HG03108 (cell line): ENCODE data around the gene CEP41.
"Not testable (repeated sequence)": the region's sequence is repeated elsewhere in the genome, so short reads cannot be mapped to it uniquely, and the experiment has no call there.

ENCODE experiments used
- ATAC-seq: cut with Tn5 transposase; IDR thresholded peaks from one replicate; pipeline ENCODE4 v1.9.1; 2021; ENCODE audit warnings: moderate library complexity; ENCODE audit not compliant: unreplicated experiment

CEP41 gene

GRCh38 chr7:130390486-130390885 is 50.3 kb downstream of the CEP41 start:
- no peak for ATAC-seq

DNA sequence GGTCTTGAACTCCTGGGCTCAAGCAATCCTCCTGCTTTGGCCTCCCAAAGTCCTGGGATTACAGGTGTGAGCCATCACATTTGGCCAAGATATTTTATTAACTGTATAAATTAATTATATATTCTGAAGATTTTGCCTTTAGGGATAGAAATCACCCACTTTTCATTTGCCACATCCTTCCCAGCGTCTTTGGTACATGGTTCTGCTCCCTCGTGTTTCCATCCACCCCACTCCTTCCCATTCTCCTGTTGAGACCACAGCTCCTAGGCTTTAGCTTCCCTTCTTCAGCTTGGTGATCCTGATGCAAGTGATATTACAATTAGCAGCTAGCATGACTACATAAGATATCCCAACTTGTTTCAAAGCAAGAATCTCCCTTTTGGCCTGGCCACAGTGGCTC is 52.1 kb downstream of the CEP41 start:
- no peak for ATAC-seq

DNA sequence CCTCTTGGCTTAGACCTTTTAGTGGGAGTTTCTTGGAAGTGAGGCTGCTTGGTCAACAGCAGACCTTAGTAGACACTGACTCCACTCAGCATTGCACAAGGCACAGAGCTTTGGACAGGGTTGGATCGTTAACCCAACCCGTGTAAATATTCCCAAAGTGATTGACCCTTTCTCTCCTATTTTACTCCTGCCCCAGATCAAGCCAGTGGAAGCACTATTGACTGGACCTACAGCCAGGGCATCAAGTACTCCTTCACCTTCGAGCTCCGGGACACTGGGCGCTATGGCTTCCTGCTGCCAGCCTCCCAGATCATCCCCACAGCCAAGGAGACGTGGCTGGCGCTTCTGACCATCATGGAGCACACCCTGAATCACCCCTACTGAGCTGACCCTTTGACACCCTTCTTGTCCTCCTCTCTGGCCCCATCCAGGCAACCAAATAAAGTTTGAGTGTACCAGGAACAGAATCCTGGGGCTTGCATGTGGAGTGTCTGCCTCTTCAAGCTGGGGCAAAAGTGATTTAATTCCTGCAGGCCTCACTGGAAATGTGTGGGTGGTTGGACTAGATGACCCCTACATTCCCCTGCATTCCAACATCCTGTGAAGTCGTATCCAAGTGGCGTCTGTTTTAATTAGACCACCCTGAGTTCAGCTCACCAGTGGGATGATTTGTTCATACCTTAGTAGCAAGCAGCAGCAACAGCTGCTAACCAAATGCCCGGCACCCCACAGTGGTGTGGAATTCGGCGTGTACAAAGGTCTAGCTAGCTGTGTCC is 53.0 kb downstream of the CEP41 start:
- no peak for ATAC-seq

DNA sequence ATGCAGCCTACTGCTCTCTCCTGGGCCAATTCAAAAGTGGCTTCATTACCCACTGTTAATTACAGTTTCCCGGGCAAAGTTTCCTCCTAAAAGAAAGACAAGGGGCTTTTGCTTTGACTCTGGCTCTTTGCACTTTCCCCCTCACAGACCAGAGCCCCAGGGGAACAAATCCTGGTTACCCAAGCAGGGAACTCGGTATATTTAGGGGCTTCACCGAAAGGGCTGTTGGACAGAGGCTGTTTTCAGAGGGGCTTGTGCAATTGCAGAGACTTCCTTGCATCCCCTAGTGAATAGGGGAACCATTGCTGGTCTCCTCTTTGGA is 53.5 kb downstream of the CEP41 start:
- ATAC-seq, result no peak

- ATAC-seq, result no peak
These were observed 53.9 kb downstream of the CEP41 start for GRCh38 chr7:130386876-130387275.

DNA sequence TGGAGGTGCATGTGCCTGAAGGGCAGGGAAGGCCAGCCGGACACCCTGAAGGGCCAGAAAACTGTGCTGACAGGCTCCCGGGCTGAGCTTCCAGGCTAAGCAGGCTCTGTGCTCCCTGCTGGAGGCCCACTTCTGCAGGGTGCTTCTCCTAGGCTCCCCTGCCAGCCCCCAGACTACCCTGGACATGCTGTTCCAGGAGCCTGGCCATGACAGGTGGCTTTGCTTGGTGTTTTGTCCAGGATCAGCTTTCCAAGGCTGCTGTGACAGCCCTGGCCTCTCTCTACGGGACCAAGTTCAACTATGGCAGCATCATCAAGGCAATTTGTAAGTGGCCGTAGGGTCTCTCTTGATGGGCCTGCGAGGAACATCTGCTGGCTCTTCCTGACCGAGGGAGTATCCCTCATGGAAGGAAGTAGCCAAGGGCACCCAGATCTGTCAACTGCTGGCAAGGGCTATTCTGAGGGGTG is 55.2 kb downstream of the CEP41 start:
- no peak for ATAC-seq

GRCh38 chr7:130384841-130385599 is 55.8 kb downstream of the CEP41 start:
- no peak for ATAC-seq

- no peak for ATAC-seq
These were observed 56.4 kb downstream of the CEP41 start for GRCh38 chr7:130384371-130384801.

DNA sequence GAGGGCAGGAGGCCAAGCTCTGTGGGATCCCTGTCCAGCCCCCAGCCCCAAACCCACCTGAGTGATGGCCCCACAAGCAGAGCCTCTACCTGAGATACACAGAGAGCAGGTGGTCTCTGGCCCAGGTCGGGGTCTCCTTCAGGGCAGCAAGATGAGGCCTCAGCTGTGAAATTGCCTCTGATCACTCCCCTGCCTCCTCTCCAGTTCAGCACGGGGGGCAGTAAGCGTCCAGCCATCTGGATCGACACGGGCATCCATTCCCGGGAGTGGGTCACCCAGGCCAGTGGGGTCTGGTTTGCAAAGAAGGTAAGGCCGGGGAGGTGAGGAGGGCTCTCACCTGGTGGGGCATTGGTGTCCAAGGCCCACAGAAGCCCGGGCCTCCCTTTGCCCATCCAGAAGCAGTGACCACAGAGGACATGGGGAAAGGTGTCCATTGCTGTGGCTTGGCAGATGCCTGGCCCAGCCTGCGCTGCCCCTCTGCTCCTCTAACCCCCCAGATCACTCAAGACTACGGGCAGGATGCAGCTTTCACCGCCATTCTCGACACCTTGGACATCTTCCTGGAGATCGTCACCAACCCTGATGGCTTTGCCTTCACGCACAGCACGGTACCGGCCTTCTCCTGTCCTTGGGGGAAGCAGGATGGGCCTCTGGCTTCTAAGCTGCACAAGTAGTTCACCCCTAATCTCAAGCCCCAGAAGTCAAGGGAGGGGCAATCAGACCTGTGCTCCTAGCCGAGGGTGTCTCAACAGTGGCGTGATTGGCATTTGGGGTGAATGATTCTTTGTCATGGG is 57.4 kb downstream of the CEP41 start:
- ATAC-seq, result no peak

DNA sequence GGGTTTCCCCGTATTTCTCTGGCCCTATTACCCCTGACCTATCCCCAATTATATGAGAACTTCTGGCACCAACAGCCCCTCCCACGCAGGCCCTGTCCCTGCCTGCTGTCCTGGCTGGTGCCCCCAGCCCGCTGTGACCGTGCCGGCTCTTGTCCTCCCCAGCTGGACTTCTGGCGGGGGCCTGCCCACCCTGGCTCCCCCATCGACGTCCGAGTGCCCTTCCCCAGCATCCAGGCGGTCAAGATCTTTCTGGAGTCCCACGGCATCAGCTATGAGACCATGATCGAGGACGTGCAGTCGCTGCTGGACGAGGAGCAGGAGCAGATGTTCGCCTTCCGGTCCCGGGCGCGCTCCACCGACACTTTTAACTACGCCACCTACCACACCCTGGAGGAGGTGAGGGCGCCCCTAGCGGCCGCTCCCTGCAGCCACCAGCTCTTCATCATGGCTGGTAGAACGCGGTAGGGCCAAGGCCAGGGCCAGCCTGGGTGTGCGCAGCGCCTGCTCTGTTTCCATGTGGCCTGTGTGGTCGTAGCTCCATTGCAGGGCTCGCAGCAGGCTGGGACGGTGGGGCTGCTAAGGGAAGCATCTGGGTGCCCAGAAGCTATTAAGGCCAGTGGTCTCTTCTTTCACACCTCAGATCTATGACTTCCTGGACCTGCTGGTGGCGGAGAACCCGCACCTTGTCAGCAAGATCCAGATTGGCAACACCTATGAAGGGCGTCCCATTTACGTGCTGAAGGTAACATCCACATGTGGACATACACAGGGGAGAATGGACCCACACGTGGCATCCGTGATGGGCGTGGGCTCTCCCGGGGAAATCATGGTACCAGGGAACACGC is 59.1 kb downstream of the CEP41 start:
- ATAC-seq, result no peak

- no peak for ATAC-seq
These were observed 59.9 kb downstream of the CEP41 start for GRCh38 chr7:130380861-130381455.

DNA sequence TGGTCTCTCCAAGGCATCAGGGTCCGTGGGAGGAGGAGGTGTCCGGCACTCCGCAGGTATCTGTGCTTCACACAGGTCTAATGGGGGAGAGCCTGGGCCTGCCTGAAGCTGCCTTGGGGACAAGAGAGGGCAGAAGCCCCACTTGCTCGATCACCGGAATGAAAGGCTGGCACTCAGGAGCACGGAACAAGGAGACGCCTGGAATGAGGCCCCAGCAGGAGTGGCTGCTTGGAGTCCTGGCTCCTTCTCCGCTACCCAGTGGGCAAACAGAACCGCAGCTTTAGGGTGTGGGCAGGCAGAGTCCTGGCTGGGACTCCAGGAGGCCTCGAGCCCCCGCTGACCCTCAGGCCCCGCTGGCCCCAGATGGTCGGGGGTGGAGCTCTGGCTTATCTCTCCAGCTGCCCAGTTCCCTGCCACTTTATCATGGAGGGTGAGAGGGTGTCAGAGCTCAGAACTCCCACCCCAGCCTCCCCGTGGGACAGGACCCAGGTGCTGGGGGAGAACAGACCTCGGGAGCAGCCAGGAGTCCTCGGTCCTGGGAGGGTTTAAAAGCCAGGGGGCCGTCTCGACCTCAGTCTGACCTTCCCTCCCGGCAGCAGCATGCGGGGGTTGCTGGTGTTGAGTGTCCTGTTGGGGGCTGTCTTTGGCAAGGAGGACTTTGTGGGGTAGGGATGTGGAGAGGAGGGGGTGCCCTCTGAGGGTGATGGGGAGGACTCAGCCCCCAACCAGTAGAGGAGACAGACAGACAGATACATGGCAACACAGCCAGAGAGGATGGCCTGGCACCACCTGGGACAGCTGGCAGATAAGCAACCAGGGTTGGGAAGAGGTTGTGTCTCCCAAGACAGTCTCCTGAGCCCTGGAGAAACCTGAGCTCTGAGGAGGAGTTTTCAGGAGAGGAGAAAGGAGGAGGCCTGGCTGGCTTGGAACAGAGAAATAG is 60.6 kb downstream of the CEP41 start, which contains the start of gene CPA1:
CPA1 (plus strand) TSS at position 574 of the 940 bp plus-strand sequence; CDS start at position 601, 27 bp downstream.
- no peak for ATAC-seq

- ATAC-seq, result no peak
These were observed 61.3 kb downstream of the CEP41 start for GRCh38 chr7:130379532-130379920.

- ATAC-seq, result no peak
These were observed 61.8 kb downstream of the CEP41 start for GRCh38 chr7:130379019-130379418.

GRCh38 chr7:130377178-130377577 is 63.6 kb downstream of the CEP41 start:
- ATAC-seq, result no peak

GRCh38 chr7:130376461-130376860 is 64.4 kb downstream of the CEP41 start:
- ATAC-seq, result not testable (repeated sequence)

GRCh38 chr7:130374507-130374906 is 66.3 kb downstream of the CEP41 start:
- ATAC-seq, result no peak

DNA sequence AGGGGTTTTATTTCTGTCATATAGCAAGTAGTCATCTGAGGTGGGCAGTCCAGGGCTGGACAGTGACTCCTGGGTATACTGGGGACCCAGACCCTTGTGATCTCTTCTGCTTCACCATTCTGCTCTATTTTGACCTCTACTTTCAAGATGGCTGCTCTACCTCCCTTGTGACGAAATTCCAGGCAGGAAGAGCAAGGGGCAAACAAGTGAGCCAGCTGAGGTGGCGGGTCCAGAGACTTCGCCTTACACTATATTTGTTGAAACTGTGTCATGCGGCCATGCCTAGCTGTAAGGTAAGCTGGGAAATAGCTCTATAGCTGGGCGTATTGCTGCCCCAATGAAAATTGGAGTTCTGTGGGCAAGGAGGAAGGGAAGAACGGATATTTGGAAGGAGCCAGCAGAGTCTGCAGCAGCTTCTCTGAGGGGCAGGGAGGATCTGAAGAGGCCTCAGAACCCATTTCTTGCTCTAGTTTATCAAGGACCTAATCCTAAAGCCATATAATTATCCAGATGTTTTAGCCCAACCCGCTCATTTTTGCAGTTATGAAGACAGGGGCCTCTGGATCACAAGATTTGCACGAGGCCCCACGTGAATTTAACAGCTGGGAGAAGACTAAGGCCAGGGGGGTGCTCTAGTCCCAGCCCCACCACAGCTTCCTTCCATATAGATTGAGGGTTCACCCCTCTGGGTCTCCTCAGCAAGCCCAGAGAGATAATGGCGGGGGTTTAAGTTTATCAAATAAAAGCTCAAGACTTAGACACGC is 68.2 kb downstream of the CEP41 start:
- ATAC-seq, result no peak
